SJCRH30 (cell line): ENCODE results near the gene SP4. TPM values are rescaled to one million over a fixed set of nuclear protein-coding genes. Genes with fewer than 3 reads are reported as not detected.
"Not testable (repeated sequence)": the region's sequence is repeated elsewhere in the genome, so short reads cannot be mapped to it uniquely, and the experiment has no call there.

Experiments used
- DNase-seq, 2 experiments: peaks; one replicate each; pipeline ENCODE4 v3.0.0-alpha.2; 2015 to 2020
- H3K27ac ChIP-seq: fragments of 250-450 bp; sonication (Bioruptor Pico); 2 replicates; pipeline ENCODE4 v1.5.1; 2020; ENCODE audit warnings: mild to moderate bottlenecking, moderate library complexity
- H3K27me3 ChIP-seq: fragments of 250-450 bp; sonication (Bioruptor Pico); 2 replicates; pipeline ENCODE4 v1.5.1; 2020; ENCODE audit warnings: mild to moderate bottlenecking, moderate library complexity
- H3K36me3 ChIP-seq: fragments of 250-450 bp; sonication (Bioruptor Pico); 2 replicates; pipeline ENCODE4 v1.5.1; 2020; ENCODE audit warnings: mild to moderate bottlenecking, moderate library complexity
- H3K4me1 ChIP-seq: fragments of 250-450 bp; sonication (Bioruptor Pico); 2 replicates; pipeline ENCODE4 v1.5.1; 2020; ENCODE audit warnings: mild to moderate bottlenecking, moderate library complexity
- H3K4me3 ChIP-seq: fragments of 250-450 bp; sonication (Bioruptor Pico); 2 replicates; pipeline ENCODE4 v1.5.1; 2020; ENCODE audit warnings: mild to moderate bottlenecking, moderate library complexity
- H3K9me3 ChIP-seq: fragments of 250-450 bp; sonication (Bioruptor Pico); replicated peaks from 2 replicates; pipeline ENCODE4 v1.5.1; 2020; ENCODE audit warnings: mild to moderate bottlenecking, moderate library complexity
- total RNA-seq: library from RNA; depleted of rRNA; stranded (reverse); fragments of >200 nt; shearing (Covaris generic); gene quantifications from 2 replicates; pipeline ENCODE4 v1.2.3, GENCODE V29; 2014

The SP4 gene
- total RNA-seq, 1 experiment from 2014 or later: 39.5 TPM

DNA sequence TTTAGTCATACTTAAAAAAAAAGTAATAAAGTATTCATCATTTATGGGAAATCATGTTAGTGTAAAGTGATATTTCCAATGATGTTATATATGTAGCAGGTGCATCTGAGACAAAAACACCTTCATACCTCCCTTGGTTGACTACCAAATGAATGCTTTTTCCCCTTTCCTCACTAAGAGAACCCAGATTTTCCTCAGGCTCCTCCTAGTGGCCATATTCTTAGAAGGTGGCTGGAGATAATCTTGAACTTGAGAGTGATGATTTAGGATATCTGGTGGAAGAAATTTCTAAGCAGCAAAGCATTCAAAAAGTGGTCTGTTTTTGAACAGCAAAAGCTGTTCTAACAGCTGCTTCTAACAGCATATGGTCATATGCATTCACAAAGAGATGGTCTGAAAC is 98.1 kb downstream of the SP4 start:
- H3K9me3 ChIP-seq: 0 out of 2 replicates have a peak, but pooled peaks cover under 1% of the 10 kb centered on the region
- no peaks in the 10 kb centered on the region for H3K4me1 ChIP-seq
- no peak overlapping the region for H3K4me3 ChIP-seq
- no peaks in the 10 kb centered on the region for H3K36me3 ChIP-seq
- DNase-seq: peak in 1 of 2 experiments; percentile 41
- H3K27me3 ChIP-seq: no peaks in the 10 kb centered on the region
- H3K27ac ChIP-seq: no peak overlapping the region

DNA sequence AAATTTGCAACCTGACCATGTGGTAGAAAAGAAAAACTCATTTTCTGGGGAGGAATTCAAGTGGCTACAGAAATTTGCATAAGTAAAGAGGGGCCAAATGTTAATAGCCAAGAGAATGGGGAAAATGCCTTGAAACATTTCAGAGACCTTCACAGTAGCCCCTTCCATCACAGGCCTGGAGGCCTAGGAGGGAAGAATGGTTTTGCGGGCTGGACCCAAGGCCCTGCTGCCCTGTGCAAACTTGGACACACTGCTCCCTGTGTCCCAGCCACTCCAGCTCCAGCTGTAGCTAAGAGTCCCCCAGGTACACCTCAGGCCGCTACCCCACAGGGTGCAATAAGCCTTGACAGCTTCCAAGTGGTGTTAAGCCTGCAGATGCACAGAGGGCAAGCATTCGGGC is 98.6 kb downstream of the SP4 start:
- no peak overlapping the region for H3K27ac ChIP-seq
- H3K9me3 ChIP-seq: 0 out of 2 replicates have a peak, but pooled peaks cover 4% of the 10 kb centered on the region
- no peak for DNase-seq
- H3K36me3 ChIP-seq: no peaks in the 10 kb centered on the region
- H3K4me3 ChIP-seq: no peak overlapping the region
- no peaks in the 10 kb centered on the region for H3K4me1 ChIP-seq
- no peaks in the 10 kb centered on the region for H3K27me3 ChIP-seq

DNA sequence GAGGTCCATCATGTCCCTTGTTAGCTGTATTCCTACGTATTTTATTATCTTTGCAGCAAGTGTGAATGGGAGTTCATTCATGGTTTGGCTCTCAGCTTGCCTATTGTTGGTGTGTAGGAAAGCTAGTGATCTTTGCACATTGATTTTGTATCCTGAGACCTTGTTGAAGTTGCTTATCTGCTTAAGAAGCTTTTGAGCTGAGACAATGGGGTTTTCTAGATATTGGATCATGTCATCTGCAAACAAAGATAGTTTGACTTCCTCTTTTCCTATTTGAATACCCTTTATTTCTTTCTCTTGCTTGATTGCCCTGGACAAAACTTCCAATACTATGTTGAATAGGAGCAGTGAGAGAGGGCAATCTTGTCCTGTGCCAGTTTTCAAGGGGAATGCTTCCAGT is 104.6 kb downstream of the SP4 start:
- H3K27me3 ChIP-seq, H3K9me3 ChIP-seq, H3K36me3 ChIP-seq, H3K27ac ChIP-seq, DNase-seq, H3K4me1 ChIP-seq, H3K4me3 ChIP-seq: not testable (repeated sequence)

DNA sequence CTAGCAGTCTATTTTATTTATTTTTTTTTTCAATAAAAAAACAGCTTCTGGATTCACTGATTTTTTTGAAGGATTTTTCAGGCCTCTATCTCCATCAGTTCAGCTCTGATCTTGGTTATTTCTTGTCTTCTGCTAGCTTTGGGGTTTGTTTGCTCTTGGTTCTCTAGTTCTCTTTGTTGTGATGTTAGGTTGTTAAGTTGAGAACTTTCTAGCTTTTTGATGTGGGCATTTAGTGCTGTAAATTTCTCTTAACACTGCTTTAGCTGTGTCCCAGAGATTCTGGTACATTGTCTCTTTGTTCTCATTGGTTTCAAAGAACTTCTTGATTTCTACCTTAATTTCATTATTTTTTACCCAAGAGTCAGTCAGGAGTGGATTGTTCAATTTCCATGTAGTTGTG is 105.8 kb downstream of the SP4 start:
- not testable (repeated sequence) for DNase-seq, H3K9me3 ChIP-seq, H3K4me3 ChIP-seq, H3K36me3 ChIP-seq, H3K4me1 ChIP-seq, H3K27ac ChIP-seq, H3K27me3 ChIP-seq

DNA sequence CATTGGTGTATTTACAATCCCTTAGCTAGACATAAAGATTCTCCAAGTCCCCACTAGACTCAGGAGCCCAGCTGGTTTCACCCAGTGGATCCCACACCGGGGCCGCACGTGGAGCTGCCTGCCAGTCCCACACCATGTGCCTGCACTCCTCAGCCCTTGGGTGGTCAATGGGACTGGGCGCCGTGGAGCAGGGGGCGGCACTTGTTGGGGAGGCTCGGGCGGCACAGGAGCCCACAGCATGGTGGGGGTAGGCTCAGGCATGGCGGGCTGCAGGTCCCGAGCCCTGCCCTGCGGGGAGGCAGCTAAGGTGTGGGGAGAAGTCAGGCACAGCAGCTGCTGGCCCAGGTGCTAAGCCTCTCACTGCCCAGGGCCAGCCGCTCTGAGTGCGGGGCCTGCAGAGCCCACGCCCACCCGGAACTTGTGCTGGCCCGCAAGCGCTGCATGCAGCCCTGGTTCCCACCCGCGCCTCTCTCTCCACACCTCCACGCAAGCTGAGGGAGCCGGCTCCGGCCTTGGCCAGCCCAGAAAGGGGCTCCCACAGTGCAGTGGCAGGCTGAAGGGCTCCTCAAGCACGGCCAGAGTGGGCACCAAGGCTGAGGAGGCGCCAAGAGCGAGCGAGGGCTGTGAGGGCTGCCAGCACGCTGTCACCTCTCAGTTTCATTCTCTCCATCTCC is 108.7 kb downstream of the SP4 start:
- not testable (repeated sequence) for H3K27ac ChIP-seq, H3K4me3 ChIP-seq, H3K9me3 ChIP-seq, DNase-seq, H3K27me3 ChIP-seq, H3K4me1 ChIP-seq, H3K36me3 ChIP-seq

DNA sequence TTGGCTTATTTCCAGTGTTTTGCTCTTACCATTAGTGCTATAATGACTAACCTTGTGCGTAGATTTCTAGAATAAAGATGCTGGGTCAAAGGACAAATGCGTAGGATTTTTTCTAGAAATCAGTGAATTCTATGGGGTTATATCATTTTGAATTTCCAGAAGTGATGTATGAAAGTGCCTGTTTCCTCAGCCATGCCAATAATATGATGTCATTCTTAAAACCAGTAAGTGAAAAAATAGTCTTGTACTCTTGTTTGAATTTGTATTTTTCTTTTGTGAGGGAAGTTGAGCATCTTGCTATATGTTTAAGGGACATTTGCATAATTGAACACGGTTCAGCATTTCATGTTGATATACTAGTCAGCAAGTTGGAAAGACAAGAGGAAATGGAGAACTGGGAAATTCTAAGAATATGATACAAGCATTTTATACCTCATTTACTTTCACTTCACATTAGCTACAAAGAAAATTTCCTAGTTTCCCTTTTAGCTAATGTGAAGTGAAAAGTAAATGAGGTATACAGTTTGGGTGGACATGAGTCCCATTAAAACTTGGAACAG is 111.1 kb downstream of the SP4 start:
- no peak overlapping the region for H3K27ac ChIP-seq
- H3K4me1 ChIP-seq: no peaks in the 10 kb centered on the region
- no peak for DNase-seq
- no peaks in the 10 kb centered on the region; the same call in 1 of the 2 replicates for H3K9me3 ChIP-seq
- no peak overlapping the region for H3K4me3 ChIP-seq
- peaks cover 23% of the 10 kb centered on the region for H3K27me3 ChIP-seq
- H3K36me3 ChIP-seq: no peaks in the 10 kb centered on the region

DNA sequence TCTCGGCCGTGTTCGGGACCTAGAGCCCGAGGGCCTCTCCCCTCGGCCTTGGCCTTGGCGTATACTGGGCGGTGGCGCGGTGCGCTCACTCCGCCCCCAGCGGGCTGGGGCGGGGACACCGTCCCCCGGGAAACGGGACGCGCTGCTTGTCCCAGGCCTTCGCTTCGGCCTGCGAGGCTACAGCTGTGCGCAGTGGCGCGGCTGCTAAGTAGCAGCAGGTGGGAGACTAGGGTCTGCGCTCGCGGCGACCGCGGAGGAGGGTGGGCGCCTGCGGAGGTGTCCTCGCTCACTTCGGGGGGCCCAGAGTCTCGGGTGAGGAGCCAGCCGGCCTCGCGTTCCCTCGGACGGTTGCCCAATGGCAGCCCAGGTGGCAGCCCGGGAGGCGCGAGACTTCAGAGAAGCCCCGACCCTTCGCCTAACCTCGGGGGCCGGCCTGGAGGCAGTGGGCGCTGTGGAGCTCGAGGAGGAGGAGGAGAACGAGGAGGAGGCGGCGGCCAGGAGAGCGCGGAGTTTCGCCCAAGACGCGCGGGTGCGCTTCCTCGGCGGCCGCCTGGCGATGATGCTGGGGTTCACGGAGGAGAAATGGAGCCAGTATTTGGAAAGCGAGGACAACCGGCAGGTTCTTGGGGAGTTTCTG is 115.1 kb downstream of the SP4 start, which contains the start of gene DNAH11:
TSS of gene DNAH11 (plus strand) at position 149 of the 637 bp plus-strand sequence. CDS start at position 356, 207 bp downstream.
- Histone ChIP-seq H3K27ac (no peak within 1 kb of the TSS), H3K27me3 (peaks cover 24% of the 10 kb centered on the region), H3K4me3 (peak within 1 kb of the TSS; percentile 53), H3K4me1 (no peaks in the 10 kb centered on the region), H3K9me3 (no peaks in the 10 kb centered on the region; the same call in 1 of the 2 replicates), H3K36me3 (no peaks in the 10 kb centered on the region)
- peak; percentile 59 to 73 for DNase-seq

DNA sequence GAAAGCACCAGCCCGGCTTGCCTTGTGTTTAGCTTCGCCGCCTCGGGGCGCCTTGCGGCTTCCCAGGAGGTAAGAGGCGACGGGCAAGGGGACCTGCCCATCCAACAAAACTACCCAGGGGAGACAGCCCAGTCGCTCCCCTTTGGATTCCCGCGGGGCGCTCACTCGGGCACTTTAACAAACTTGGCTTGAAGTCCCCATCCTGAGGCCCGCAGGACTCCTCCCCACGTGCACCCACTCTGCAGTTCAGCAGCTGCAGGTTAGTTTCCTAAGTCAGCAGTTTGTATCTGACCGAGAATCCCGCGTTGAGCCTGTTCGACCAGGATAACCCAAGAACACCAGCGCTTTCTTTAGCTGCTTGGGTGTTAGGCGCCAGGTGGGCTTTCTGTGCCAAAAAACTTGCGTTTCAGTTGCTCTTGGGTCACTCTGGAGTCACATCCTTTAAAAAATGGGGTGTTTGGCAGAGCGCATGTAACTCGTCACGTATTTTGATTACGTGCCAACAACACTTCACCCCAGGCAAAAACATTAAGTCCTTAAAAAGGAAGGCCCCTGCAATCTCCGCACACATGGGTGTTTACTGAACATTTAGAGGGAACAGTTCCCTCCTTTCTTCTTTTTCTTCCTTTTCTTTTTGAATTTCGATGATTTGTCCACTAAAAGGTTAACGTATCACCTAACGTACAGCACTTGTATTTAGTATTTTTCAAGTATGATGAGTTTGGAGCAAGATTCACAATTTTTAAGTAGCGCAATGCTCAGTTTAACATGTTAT is 115.8 kb downstream of the SP4 start:
- H3K9me3 ChIP-seq: no peaks in the 10 kb centered on the region; the same call in 1 of the 2 replicates
- DNase-seq: peak; percentile 8 to 47
- peaks cover 24% of the 10 kb centered on the region for H3K27me3 ChIP-seq
- no peaks in the 10 kb centered on the region for H3K4me1 ChIP-seq
- H3K36me3 ChIP-seq: no peaks in the 10 kb centered on the region
- H3K27ac ChIP-seq: no peak overlapping the region
- H3K4me3 ChIP-seq: peak overlapping the region; percentile 53

DNA sequence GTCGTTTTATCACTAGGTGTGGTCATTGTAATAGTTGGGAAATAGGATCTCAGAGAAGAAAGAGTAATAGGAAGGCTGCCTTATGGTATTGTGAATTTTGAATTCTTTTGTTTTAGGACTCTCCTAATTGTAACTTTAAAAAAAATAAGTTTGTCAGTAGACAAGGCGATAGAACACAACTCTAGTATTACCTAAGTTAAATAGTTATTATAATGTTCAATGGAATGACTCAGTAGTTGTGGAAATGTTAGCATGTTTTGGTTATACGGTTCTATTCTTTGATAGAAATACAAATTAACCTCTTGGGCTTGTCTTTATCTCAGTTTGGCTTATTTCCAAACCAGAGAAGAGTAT is 116.4 kb downstream of the SP4 start:
- H3K4me3 ChIP-seq: no peak overlapping the region
- DNase-seq: no peak
- H3K27ac ChIP-seq: no peak overlapping the region
- H3K36me3 ChIP-seq: no peaks in the 10 kb centered on the region
- no peaks in the 10 kb centered on the region for H3K4me1 ChIP-seq
- H3K9me3 ChIP-seq: no peaks in the 10 kb centered on the region; the same call in 1 of the 2 replicates
- peaks cover 24% of the 10 kb centered on the region for H3K27me3 ChIP-seq

DNA sequence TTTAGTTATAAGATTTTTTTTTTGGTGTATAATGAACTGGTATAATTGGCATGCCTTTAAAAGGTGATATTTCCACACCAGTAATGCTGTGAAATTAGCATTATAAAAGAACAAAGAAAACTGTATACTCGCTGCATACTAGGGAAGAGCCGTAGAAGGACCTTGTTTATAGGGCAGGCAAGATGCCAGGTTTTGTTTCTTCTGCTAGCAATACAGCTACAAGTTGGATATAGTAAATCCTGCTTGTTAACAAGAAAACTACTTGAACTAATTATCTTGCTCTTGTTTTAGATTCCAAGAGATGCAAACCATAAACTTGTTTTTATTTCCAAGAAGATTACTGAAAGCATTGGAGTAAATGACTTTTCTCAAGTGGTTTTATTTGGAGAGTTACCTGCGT is 116.8 kb downstream of the SP4 start:
- no peaks in the 10 kb centered on the region for H3K4me1 ChIP-seq
- H3K27ac ChIP-seq: no peak overlapping the region
- no peak overlapping the region for H3K4me3 ChIP-seq
- H3K36me3 ChIP-seq: no peaks in the 10 kb centered on the region
- H3K27me3 ChIP-seq: peaks cover 24% of the 10 kb centered on the region
- H3K9me3 ChIP-seq: no peaks in the 10 kb centered on the region; the same call in 1 of the 2 replicates
- DNase-seq: peak in 1 of 2 experiments; percentile 42

DNA sequence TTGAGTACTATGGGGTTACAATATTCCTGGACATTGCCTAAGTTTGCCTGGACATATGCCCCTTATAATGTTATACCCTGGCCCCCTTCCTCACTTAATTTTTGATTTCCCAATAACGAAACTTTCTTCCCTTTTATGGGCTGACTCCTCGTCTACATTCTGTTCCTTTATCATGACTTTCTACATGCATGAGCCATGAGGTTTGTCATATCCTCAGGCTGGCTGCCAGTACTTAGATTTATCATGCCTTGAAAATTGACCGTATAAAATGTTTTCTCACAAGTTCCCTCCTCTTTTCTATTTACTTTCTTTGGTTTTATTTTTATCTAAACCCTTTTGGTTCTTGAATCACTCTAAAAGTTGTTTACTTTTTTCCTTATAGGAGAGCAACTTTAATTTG is 119.6 kb downstream of the SP4 start:
- H3K36me3 ChIP-seq: no peaks in the 10 kb centered on the region
- H3K27ac ChIP-seq: no peak overlapping the region
- no peak for DNase-seq
- no peak overlapping the region for H3K4me3 ChIP-seq
- H3K9me3 ChIP-seq: no peaks in the 10 kb centered on the region
- H3K27me3 ChIP-seq: peaks cover 11% of the 10 kb centered on the region
- H3K4me1 ChIP-seq: no peaks in the 10 kb centered on the region

DNA sequence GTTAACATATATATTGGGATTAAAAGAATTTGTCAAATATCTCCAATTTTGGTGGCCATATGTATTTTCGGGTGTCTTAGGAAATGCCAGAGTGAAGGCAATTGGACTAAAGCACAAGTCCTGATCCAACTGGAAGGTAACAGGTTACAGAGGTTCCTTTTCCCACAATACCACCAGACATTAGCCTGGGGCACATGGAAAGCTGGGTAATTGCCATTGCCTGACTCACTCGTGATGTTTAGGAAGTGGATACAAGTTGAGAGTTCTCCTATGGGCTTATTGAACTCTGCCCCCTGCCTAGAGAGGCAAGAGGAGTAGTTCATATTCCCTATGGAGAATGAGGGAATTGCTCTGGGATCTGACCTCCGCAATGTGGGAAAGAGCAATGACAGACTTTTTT is 120.6 kb downstream of the SP4 start:
- Histone ChIP-seq H3K36me3 (no peaks in the 10 kb centered on the region), H3K27ac (no peak overlapping the region), H3K9me3 (no peaks in the 10 kb centered on the region), H3K4me3 (no peak overlapping the region), H3K27me3 (peaks cover 7% of the 10 kb centered on the region; the same call in 1 of the 2 replicates), H3K4me1 (no peaks in the 10 kb centered on the region)
- no peak for DNase-seq

DNA sequence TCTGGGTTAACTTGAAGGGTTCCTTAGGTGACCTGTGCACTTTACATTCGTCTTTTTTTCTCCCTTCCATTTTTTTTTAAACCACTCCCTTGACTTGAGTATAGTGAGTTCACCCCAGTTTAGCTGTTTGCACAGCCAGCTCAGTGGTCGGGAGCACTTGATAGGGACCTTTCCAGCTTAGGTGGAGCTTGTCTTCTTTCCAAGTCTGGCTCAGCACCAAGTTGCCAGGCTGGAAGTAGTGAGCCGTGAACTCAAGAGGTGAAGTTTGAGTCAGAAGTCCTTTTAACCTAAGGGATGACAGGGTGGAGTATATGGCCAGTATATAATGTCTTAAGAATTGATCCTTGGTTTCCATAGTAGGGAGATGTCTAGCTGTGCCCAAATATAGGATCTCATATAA is 122.2 kb downstream of the SP4 start:
- Histone ChIP-seq H3K36me3 (no peaks in the 10 kb centered on the region), H3K9me3 (no peaks in the 10 kb centered on the region), H3K4me3 (no peak overlapping the region), H3K27me3 (no peaks in the 10 kb centered on the region), H3K27ac (no peak overlapping the region), H3K4me1 (no peaks in the 10 kb centered on the region)
- no peak for DNase-seq

DNA sequence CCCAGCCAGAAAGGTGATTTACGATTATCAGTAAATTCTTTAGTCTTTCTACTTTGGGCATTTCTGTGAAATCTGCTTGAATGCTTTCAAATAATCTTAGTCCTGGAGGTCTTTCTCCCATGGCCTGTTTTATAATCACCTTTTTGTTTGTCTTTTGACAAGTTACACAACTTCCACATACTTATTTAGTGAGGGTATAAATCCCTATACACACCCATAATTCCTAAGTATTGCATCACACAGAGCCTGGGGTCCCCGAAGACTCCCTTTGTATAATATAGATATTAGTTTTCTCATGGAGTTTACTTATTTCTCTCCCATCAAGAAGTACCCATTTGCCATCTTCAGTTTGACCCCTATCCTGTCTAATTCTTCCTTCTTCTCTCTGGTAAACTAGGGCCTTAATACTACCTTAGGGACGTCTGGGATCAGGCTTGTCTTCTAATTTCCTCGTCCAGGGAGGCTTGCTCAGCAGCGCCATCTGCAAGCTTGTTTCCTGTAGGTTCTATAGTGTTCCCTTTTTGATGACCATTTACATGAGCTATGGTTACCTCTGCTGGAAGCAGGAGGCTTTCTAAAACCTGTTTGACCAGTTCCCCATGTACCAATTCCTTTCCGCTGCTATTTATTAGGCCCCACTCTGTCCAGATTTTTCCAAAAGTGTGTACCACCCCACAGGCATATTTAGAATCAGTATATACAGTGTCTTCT is 123.1 kb downstream of the SP4 start:
- no peaks in the 10 kb centered on the region for H3K4me1 ChIP-seq
- H3K27me3 ChIP-seq: no peaks in the 10 kb centered on the region
- no peaks in the 10 kb centered on the region for H3K36me3 ChIP-seq
- no peaks in the 10 kb centered on the region for H3K9me3 ChIP-seq
- no peak overlapping the region for H3K4me3 ChIP-seq
- no peak for DNase-seq
- no peak overlapping the region for H3K27ac ChIP-seq
